Muscle layer of colon (tissue), 2 donors: ENCODE data around the gene UMAD1.

ENCODE experiments used
- H3K27ac ChIP-seq: one replicate; pipeline ENCODE4 v1.7.0; 2013; ENCODE audit warnings: low read depth, mild to moderate bottlenecking, low read length, moderate library complexity
- H3K27me3 ChIP-seq, 2 donors: one replicate each; pipeline ENCODE4 v1.7.0; 2013; ENCODE audit warnings: low read length in 2 of 2, mild to moderate bottlenecking in 2 of 2; ENCODE audit not compliant: insufficient read depth in 2 of 2, control insufficient read depth in 1 of 2
- H3K36me3 ChIP-seq: one replicate; pipeline ENCODE4 v1.7.0; 2013; ENCODE audit warnings: mild to moderate bottlenecking, low read length; ENCODE audit not compliant: insufficient read depth
- H3K4me1 ChIP-seq: one replicate; pipeline ENCODE4 v1.7.0; 2013; ENCODE audit warnings: mild to moderate bottlenecking, low read length; ENCODE audit not compliant: insufficient read depth
- H3K4me3 ChIP-seq, 2 donors: one replicate each; pipeline ENCODE4 v1.7.0; 2013; ENCODE audit warnings: low read length in 2 of 2, low read depth in 1 of 2, mild to moderate bottlenecking in 1 of 2, moderate library complexity in 1 of 2
- H3K9ac ChIP-seq: one replicate; pipeline ENCODE4 v1.7.0; 2013; ENCODE audit warnings: low read length
- H3K9me3 ChIP-seq: one replicate; pipeline ENCODE4 v1.7.0; 2013; ENCODE audit warnings: mild to moderate bottlenecking, low read length
- donor health status: abdominal sarcoma.
- donor health status: Adenocarcinoma of cecum.

UMAD1 gene

GRCh38 chr7:7769710-7770627 is 129.4 kb downstream of the UMAD1 start:
- Histone ChIP-seq H3K27ac (no peak overlapping the region), H3K9ac (no peak overlapping the region), H3K4me1 (peaks cover 7% of the 10 kb centered on the region), H3K27me3 (no peaks in the 10 kb centered on the region), H3K4me3 (no peak overlapping the region), H3K36me3 (no peaks in the 10 kb centered on the region), H3K9me3 (no peaks in the 10 kb centered on the region)

- no peaks in the 10 kb centered on the region for H3K9me3 ChIP-seq
- H3K4me3 ChIP-seq: no peak overlapping the region
- no peaks in the 10 kb centered on the region for H3K27me3 ChIP-seq
- no peaks in the 10 kb centered on the region for H3K36me3 ChIP-seq
- no peak overlapping the region for H3K9ac ChIP-seq
- peaks cover 7% of the 10 kb centered on the region for H3K4me1 ChIP-seq
- H3K27ac ChIP-seq: no peak overlapping the region
Observed at GRCh38 chr7:7771452-7771851, 130.9 kb downstream of the UMAD1 start.

GRCh38 chr7:7772397-7772821 is 131.9 kb downstream of the UMAD1 start:
- peaks cover 7% of the 10 kb centered on the region for H3K4me1 ChIP-seq
- no peaks in the 10 kb centered on the region for H3K27me3 ChIP-seq
- H3K27ac ChIP-seq: no peak overlapping the region
- peak overlapping the region; percentile 34 for H3K9ac ChIP-seq
- no peaks in the 10 kb centered on the region for H3K36me3 ChIP-seq
- no peak overlapping the region for H3K4me3 ChIP-seq
- no peaks in the 10 kb centered on the region for H3K9me3 ChIP-seq

GRCh38 chr7:7773334-7774309 is 133.1 kb downstream of the UMAD1 start:
- no peak overlapping the region for H3K27ac ChIP-seq

DNA sequence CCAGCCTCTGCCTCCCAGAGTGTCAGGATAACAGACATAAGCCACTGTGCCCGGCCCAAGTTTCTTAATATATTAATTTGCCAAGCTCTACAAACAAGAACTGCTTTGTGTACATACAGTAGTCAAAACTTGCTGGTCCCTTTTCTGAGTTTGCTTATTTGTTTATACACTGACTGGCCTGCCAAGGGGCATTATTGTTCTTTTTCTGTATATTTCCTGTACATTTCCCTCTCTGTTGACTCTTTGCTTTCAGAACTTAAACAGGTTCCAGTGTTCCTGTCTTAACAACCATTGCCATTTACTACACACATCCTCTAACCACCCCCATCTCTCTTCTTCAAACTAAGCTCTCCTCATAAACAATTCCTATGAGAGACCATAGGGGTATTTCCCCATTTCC is 139.3 kb downstream of the UMAD1 start:
- Histone ChIP-seq H3K9me3 (no peaks in the 10 kb centered on the region), H3K4me1 (peaks cover 5% of the 10 kb centered on the region), H3K36me3 (no peaks in the 10 kb centered on the region), H3K27me3 (no peaks in the 10 kb centered on the region), H3K27ac (no peak overlapping the region), H3K4me3 (no peak overlapping the region), H3K9ac (no peak overlapping the region)

More at GRCh38 chr7:7773334-7774309, 133.1 kb downstream of the UMAD1 start:
- Histone ChIP-seq H3K4me3 (no peak overlapping the region), H3K4me1 (peaks cover 7% of the 10 kb centered on the region), H3K36me3 (no peaks in the 10 kb centered on the region), H3K27me3 (no peaks in the 10 kb centered on the region), H3K9me3 (no peaks in the 10 kb centered on the region), H3K9ac (no peak overlapping the region)

DNA sequence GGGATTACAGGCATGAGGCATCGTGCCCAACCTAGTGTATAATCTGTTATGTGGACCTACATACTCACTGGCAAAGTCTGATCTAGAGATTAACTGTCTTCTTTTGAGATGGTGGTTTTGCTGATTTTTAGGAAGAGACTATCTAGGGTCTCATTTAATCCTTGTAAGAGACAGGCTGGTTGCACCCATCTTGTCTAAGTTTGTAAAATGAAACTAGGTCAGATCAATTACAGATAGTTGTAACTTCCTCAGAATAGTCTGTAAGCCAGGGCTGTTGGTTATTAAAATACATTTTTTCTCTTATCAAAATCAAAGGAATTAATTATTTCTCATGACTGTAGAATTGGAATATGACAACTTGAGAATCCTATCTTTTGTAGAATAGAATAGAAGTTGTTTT is 142.4 kb downstream of the UMAD1 start:
- Histone ChIP-seq H3K36me3 (no peaks in the 10 kb centered on the region), H3K9ac (no peak overlapping the region), H3K9me3 (no peaks in the 10 kb centered on the region), H3K27me3 (no peaks in the 10 kb centered on the region), H3K4me3 (no peak overlapping the region), H3K4me1 (peaks cover 5% of the 10 kb centered on the region), H3K27ac (no peak overlapping the region)

DNA sequence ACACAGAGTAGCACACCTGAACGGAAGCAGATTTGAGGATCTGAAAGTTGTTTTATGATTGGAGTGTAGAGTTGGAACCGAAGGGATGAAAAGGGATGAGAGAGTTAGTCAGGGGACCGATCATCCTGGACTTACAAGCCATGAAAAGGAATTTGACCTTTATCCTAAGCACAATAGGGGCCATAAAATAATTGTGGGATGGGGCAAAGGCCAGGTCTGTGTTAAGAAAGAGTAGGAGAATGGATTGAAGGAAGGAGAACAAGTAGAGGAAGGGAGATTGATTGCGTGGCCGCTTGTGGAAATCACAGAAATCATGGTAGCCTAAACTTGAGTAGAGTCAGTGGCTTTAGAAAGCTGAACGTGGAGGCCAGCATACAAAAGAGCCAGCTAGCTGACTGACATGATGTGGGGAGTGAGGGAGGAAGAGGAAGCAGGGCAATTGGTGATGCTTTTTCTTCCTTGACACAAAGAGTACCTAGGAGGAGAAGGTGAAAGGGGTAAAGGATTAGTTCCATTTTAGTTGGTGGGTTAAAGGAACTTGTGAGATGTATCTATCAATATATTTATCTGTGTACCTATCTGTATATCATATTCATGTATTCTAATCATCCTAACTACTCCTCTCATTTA is 144.9 kb downstream of the UMAD1 start:
- H3K9ac ChIP-seq: no peak overlapping the region
- H3K4me1 ChIP-seq: peaks cover 10% of the 10 kb centered on the region
- no peak overlapping the region for H3K27ac ChIP-seq
- H3K4me3 ChIP-seq: no peak overlapping the region
- H3K36me3 ChIP-seq: no peaks in the 10 kb centered on the region
- H3K9me3 ChIP-seq: no peaks in the 10 kb centered on the region
- H3K27me3 ChIP-seq: no peaks in the 10 kb centered on the region

GRCh38 chr7:7786595-7786994 is 146.0 kb downstream of the UMAD1 start:
- Histone ChIP-seq H3K4me3 (no peak overlapping the region), H3K9me3 (no peaks in the 10 kb centered on the region), H3K9ac (no peak overlapping the region), H3K36me3 (no peaks in the 10 kb centered on the region), H3K4me1 (peaks cover 17% of the 10 kb centered on the region), H3K27me3 (no peaks in the 10 kb centered on the region), H3K27ac (no peak overlapping the region)

GRCh38 chr7:7789551-7789988 is 149.0 kb downstream of the UMAD1 start:
- H3K9ac ChIP-seq: no peak overlapping the region
- H3K27me3 ChIP-seq: no peaks in the 10 kb centered on the region
- H3K9me3 ChIP-seq: no peaks in the 10 kb centered on the region
- no peak overlapping the region for H3K4me3 ChIP-seq
- no peak overlapping the region for H3K27ac ChIP-seq
- no peaks in the 10 kb centered on the region for H3K36me3 ChIP-seq
- H3K4me1 ChIP-seq: peaks cover 35% of the 10 kb centered on the region

DNA sequence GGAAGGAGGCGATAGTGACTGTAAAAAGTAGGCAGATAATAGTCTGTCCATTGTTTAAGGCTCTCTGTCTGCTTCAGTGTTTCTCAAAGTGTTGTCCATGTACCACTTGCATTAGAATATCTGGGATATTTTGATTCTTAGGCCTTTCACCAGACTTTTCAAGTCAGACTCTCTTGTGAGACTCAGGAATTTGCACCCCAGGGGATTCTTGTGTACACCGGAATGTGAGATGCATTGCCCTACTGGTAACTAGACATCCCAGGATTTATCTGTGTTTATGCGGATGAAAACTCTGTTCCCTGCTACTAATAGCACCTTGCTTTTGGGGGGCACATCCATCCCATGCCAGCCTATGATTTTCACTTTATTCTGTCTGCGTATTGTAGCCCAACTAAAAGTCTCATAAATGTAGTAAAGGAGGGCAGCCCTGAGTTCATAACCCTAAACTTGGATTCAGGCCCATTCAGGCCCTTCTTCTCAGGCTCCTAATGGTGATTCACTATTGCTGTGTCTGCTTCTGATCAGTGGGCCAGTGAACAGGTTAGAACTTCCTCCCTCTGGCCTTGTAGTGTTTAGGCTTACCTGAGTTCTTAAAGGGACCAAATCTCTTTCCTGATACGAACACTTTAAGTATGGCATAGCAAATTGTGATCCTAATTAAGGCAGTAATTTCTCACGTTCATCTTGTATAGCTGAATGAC is 149.6 kb downstream of the UMAD1 start:
- Histone ChIP-seq H3K4me1 (peaks cover 35% of the 10 kb centered on the region), H3K27ac (no peak overlapping the region), H3K9me3 (no peaks in the 10 kb centered on the region), H3K27me3 (no peaks in the 10 kb centered on the region), H3K4me3 (no peak overlapping the region), H3K9ac (no peak overlapping the region), H3K36me3 (no peaks in the 10 kb centered on the region)
